Measurements from ENCODE around the gene PAFAH1B2. TPM values are rescaled to one million over a fixed set of nuclear protein-coding genes. Genes with fewer than 3 reads are reported as not detected.

The PAFAH1B2 gene
- total RNA-seq, 1 donor from 2014 or later = 51.4 TPM

DNA sequence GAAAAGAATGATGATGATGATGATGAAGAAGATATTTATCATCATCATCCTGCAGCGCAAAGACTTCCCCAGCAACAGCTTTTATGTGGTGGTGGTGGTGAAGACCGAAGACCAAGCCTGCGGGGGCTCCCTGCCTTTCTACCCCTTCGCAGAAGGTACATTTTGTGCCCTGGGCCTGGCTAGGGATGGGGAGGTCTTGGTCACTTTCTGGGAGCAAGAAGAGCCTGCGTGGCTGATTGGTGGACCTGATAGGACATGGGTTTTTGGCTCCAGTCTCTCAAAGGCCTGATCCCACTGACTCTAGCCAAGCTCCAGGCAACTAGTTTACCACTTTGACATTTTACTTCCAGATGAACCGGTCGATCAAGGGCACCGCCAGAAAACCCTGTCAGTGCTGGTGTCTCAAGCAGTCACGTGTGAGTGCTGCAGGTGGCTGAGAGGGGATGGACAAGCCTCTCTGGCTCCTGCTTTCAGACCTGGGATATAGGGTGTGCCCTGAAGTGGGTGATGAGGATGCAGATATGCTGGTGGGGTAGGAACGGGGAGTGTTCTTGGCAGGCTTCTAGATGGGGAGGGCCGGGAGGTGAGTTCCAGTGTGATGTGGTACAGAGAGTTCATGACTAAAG, 39.8 kb downstream of the PAFAH1B2 start:
- intact Hi-C loops (cut with micrococcal nuclease) = loop anchor here (5.0 kb wide), 1 partner anchor 43 kb away; no protein-coding TSS in a partner anchor
- no peak for DNase-seq

DNA sequence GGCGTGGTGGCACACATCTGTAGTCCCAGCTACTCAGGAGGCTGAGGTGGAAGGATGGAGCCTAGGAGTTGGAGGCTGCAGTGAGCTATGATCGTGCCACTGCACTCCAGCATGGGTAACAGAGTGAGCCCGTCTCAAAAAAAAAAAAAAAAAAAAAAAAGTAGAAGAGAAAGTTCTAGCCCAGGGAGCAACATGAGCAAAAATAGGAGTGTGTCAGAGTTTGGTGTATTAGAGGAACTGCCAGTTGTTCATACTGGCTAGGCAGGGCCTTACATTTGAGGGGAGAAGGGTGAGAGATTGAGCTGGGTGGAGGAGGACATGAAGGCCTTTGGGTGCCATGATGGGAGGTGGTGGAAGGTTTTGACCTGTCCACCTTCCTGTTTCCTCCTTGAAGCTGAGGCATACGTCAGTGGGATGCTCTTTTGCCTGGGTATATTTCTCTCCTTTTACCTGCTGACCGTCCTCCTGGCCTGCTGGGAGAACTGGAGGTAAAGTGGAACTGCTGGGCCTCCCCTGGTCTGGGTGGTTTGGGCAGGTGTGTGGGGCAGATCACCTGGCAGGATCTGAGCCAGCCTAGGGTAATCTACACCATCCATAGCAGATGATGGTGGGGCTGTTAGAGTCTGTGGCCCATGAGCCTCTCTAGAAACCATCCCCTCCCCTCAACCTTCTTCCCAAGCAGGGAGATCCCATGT, 41.8 kb downstream of the PAFAH1B2 start:
- no peak for DNase-seq

More for the DNA sequence above, 39.8 kb downstream of the PAFAH1B2 start:
- ATAC-seq = no peak

GRCh38 chr11:117186431-117186761, 42.3 kb downstream of the PAFAH1B2 start:
- intact Hi-C loops (cut with micrococcal nuclease) = no loop called here
- DNase-seq (no peak), ATAC-seq (no peak)

More for the DNA sequence above, 41.8 kb downstream of the PAFAH1B2 start:
- ATAC-seq = no peak
- intact Hi-C loops (cut with micrococcal nuclease) = no loop called here

DNA sequence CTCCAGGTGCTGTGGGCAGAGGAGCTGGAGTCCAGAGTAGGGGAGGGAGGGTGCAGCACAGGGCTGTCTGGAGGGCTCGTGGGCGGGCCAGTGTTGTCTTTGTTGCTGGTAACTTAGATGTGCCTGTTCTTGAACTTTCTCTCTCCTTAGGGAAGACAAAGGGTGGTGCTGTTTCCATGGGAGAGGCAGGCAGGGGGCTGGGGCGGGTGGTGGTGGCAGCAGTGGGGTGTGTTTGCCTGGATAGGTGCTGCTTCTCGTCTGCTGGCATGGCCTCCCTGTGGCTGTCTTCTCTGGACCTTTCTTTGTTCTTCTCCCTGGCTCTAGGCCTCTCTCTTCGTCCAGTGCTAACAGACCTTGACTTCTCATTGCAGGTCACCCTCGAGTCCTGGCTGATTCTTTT, 42.9 kb downstream of the PAFAH1B2 start:
- no peak for ATAC-seq
- intact Hi-C loops (cut with micrococcal nuclease) = no loop called here
- no peak for DNase-seq

- intact Hi-C loops (cut with micrococcal nuclease) = no loop called here
- ATAC-seq (no peak), DNase-seq (no peak)
Measured at GRCh38 chr11:117187428-117187798, 43.3 kb downstream of the PAFAH1B2 start.

DNA sequence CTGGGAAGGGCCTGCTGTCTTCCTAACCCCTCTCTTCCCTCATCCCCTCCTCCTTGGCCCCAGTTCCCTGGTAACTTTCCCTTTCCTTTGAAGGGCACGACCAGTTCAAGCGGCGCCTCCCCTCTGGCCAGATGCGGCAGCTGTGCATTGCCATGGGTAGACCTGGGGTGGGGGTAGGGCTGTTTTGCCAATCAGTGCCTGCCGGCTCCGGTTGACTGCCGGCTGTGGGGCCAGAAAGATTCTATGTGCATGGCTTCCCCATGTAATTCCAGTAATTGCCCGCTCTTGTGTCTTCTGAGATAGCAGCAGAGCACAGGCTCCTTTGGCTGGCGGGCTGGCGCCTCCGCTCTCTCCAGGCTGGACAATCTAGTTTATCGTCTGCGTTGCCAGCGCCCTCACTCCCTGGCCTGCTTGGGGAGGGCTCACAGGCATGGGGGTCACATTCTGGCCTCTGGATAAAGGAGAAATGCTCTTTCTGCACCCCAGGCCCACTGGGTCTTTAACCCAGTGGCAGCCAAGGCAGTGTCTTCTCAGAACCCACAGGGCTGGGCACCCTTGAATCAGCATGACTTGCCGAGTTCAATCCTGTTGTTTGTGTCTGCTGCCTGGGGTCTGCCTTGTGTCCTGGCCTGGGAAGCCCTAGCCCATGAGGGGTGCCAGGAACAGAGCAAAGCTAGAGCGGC, 43.9 kb downstream of the PAFAH1B2 start:
- intact Hi-C loops (cut with micrococcal nuclease) = no loop called here
- ATAC-seq = no peak
- no peak for DNase-seq

GRCh38 chr11:117188620-117189081, 44.6 kb downstream of the PAFAH1B2 start:
- DNase-seq (peak; percentile 46), ATAC-seq (peak; percentile 47)
- intact Hi-C loops (cut with micrococcal nuclease) = no loop called here

GRCh38 chr11:117189191-117189940, 45.3 kb downstream of the PAFAH1B2 start:
- DNase-seq (peak; percentile 44), ATAC-seq (peak; percentile 44)
- intact Hi-C loops (cut with micrococcal nuclease) = no loop called here

DNA sequence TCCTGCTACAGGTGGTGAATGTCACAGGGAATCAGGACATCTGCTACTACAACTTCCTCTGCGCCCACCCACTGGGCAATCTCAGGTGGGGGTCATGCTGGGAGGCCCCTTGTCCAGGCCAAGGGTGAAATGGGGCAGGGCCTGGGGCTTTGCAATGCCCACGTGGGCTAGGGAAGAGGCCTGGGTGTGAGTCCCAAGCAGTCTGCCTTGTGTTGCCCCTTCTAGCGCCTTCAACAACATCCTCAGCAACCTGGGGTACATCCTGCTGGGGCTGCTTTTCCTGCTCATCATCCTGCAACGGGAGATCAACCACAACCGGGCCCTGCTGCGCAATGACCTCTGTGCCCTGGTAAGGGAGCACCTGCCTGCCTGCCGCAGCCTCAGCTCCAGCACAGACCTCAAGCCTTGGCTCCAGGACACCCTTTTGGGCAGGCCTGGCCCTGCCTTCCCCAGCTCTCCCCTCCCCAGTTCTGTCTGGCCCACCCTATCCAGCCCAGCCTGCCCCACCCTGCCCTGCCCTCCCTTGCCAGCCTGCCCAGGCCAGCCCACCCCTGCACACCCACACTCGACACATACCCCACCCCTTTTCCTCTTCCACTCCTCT, 46.0 kb downstream of the PAFAH1B2 start:
- intact Hi-C loops (cut with micrococcal nuclease) = no loop called here
- no peak for DNase-seq
- ATAC-seq = no peak

DNA sequence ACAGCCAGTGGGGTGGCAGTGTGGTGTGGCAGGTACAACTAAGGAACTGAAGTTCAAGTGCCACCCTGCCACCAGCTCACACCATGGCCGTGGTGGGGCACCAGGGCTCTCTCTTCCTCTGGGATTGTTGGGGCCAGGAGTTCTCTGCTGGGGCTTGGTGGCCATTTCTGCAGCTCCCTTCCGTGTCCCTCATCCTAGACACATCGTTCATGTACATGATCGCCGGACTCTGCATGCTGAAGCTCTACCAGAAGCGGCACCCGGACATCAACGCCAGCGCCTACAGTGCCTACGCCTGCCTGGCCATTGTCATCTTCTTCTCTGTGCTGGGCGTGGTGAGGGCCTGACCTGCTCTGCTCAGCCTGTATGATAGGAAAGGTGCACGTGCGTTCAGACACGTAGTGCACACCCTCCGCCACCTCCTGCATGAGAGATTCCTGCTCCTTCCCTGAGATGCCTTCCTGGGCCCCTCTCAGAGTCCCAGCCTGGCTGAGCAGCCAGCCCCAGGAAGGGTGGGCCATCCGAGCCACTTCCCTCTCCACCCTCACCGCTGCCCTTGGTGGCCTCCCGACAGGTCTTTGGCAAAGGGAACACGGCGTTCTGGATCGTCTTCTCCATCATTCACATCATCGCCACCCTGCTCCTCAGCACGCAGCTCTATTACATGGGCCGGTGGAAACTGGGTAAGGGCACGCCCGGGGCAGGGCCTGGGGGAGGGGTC, 47.8 kb downstream of the PAFAH1B2 start:
- no peak for DNase-seq
- intact Hi-C loops (cut with micrococcal nuclease) = no loop called here
- no peak for ATAC-seq

DNA sequence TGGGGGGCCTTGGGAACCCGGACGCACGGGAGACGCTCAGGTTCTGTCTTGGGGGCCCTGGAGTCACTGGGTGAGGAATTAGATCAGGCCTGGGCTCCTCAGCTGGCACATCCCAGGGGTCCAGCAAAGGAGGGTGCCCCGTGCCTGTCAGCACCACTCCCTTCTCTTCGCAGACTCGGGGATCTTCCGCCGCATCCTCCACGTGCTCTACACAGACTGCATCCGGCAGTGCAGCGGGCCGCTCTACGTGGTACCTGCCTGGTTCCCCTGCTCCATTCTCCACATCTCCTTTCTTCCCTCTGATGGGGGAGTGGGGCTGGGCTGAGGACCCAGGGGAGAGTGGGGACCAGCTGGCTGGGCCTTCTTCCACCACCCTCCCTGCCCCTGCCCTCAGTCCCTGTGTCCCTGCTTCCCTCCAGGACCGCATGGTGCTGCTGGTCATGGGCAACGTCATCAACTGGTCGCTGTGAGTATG, 48.4 kb downstream of the PAFAH1B2 start:
- DNase-seq (no peak), ATAC-seq (no peak)
- intact Hi-C loops (cut with micrococcal nuclease) = no loop called here

GRCh38 chr11:117193130-117194020, 49.3 kb downstream of the PAFAH1B2 start:
- ATAC-seq = no peak
- no peak for DNase-seq
- intact Hi-C loops (cut with micrococcal nuclease) = no loop called here

DNA sequence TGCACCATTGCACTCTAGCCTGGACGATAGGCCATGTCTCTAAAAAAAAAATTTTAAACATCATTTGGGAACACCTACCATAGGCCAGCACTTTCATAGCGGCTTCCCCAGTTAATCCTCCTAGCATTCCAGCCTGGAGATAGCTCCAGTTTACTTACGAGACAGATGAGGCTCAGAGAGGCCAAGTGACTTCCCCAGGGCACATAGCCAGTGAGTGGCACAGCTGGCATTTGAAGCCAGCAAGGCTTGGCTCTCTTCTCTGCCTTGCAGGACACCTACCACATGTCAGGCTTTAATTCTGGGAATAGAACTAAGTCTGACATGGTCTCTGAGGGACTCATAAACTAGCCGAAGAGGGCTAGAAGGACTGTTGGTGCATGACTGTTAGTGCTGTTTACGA, 50.2 kb downstream of the PAFAH1B2 start:
- DNase-seq = no peak
- no peak for ATAC-seq
- intact Hi-C loops (cut with micrococcal nuclease) = no loop called here

GRCh38 chr11:117195258-117195657, 51.2 kb downstream of the PAFAH1B2 start:
- ATAC-seq (no peak), DNase-seq (no peak)
- intact Hi-C loops (cut with micrococcal nuclease) = no loop called here

DNA sequence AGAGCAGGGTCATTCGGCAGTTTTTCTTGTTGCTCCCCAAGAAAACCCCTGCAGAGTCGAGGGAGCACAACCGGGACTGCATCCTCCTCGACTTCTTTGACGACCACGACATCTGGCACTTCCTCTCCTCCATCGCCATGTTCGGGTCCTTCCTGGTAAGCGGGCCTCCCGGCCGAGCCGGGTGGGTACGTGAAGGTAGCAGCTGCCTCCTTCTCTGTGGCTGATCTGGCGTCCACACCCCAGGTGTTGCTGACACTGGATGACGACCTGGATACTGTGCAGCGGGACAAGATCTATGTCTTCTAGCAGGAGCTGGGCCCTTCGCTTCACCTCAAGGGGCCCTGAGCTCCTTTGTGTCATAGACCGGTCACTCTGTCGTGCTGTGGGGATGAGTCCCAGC, 51.7 kb downstream of the PAFAH1B2 start:
- intact Hi-C loops (cut with micrococcal nuclease) = no loop called here
- ATAC-seq (no peak), DNase-seq (no peak)

DNA sequence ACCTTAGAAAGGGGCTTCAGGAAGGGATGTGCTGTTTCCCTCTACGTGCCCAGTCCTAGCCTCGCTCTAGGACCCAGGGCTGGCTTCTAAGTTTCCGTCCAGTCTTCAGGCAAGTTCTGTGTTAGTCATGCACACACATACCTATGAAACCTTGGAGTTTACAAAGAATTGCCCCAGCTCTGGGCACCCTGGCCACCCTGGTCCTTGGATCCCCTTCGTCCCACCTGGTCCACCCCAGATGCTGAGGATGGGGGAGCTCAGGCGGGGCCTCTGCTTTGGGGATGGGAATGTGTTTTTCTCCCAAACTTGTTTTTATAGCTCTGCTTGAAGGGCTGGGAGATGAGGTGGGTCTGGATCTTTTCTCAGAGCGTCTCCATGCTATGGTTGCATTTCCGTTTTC, 52.9 kb downstream of the PAFAH1B2 start:
- ATAC-seq (no peak), DNase-seq (no peak)
- intact Hi-C loops (cut with micrococcal nuclease) = no loop called here

DNA sequence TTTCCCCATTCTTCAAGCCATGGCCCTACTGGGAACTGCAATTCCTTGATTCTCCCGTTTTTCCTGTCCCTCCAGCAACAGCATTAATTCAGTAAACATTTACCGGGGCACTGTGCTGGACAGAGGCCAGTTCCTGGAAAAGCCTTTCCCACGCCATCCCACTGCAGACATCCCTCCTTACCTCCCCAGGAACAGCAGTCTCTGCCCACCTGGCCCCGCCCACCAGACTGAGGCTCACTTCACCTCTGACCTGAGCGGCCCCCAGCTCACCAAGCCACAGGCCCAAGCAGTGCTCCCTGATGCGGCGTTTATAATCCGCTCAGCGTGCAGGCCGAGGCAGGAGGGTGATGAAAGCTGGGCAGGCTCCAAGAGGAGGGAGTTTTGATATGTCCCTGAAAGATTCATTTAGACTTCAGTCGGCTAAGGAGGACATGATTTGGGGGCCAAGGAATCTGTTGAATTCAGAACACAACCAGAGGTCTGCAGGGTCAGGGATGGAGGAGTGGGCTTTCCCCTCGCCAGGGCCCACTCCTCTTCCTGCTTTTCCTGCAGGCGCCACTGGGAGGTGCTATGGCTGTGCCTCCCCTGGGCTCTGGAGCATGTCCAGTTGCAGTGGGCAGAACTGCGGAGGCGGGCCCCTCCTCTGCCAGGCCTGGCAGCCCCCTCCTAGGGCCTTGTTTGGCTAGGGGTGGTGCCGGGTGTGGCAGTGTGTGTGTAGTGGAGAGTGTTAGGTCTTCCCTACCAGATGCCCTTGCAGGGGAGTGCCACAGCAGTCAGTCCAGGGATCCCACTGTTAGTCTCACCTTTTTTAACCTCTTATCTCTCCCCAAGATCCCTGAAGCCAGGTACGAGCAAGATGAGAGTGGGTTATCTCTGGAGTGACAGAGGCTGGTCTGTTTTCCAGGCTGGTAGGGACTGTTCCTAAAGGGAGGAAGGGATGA, 53.7 kb downstream of the PAFAH1B2 start:
- DNase-seq = peak; percentile 38
- ATAC-seq = no peak
- intact Hi-C loops (cut with micrococcal nuclease) = no loop called here
